ENCODE data around the gene KLHL5. TPM values are rescaled to one million over a fixed set of nuclear protein-coding genes. Genes with fewer than 3 reads are reported as not detected.

Gene KLHL5
- total RNA-seq, 2 donors from 2014 or later, result 5.9 to 14.5 TPM

DNA sequence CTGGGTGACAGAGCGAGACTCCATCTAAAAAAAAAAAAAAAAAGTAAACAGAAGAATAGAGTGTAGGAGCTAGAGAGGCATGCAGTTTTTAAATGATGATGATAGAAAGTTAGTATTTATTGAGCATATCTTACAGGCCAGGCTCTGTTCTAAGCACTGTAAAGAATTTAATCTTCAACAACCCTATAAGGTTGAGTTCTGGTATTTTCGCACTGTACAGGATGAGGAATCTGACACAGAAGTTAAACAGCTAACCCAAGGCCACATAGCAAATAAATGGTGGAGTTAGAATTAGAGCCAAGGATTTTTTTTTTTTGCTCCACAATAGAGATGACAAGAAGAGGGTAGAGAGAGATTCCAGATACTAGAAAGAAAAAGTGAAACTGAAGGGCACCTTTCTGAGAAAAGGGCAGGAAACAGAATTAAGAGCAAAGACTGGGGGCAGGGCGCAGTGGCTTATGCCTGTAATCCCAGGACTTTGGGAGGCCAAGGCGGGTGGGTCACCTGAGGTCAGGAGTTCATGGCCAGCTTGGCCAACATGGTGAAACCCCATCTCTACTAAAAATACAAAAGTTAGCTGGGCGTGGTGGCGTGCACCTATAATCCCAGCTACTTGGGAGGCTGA is 56.1 kb downstream of the KLHL5 start:
- Histone ChIP-seq H3K27ac (no peak overlapping the region), H3K9me3 (no peaks in the 10 kb centered on the region), H3K27me3 (no peaks in the 10 kb centered on the region), H3K4me1 (no peaks in the 10 kb centered on the region), H3K4me3 (no peak overlapping the region), H3K36me3 (replicated peaks in 1 of 2; ENCODE audit: insufficient read depth in 1 of 2, low read depth in 2 of 2) (no peaks in the 10 kb centered on the region)
- DNase-seq (no peak), ATAC-seq (no peak)
- intact Hi-C loops (cut with DNase I), result no loop called here
- WGBS, 2 donors, result 83 to 84% methylated on average over 6 of the region's 6 CpGs
- no peak for TF ChIP-seq POLR2A (IDR thresholded peaks at IDR 0.05)
- TF ChIP-seq, protein P1, sequence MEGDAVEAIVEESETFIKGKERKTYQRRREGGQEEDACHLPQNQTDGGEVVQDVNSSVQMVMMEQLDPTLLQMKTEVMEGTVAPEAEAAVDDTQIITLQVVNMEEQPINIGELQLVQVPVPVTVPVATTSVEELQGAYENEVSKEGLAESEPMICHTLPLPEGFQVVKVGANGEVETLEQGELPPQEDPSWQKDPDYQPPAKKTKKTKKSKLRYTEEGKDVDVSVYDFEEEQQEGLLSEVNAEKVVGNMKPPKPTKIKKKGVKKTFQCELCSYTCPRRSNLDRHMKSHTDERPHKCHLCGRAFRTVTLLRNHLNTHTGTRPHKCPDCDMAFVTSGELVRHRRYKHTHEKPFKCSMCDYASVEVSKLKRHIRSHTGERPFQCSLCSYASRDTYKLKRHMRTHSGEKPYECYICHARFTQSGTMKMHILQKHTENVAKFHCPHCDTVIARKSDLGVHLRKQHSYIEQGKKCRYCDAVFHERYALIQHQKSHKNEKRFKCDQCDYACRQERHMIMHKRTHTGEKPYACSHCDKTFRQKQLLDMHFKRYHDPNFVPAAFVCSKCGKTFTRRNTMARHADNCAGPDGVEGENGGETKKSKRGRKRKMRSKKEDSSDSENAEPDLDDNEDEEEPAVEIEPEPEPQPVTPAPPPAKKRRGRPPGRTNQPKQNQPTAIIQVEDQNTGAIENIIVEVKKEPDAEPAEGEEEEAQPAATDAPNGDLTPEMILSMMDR (IDR thresholded peaks at IDR 0.05), result no peak

DNA sequence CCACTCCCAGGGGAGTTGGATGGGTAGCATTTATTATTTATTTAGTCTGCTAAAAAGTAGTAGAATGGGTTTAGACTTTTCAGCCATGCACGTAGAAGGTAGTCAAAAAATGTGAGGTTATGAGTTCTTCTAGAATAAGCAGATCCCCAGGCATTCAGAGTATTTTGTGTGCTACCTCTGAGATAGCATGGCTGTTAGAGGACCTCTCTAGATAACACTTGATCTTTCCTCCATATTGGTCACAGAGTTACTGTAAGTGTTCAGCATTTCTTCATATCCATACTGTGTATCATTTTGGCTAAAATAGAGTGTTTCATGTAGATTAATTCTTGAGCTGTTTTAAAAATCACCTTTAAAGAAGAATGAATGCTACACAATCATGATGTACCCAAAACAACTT is 58.4 kb downstream of the KLHL5 start:
- intact Hi-C loops (cut with DNase I), result no loop called here
- no peak overlapping the region for H3K4me3 ChIP-seq
- H3K9me3 ChIP-seq, result no peaks in the 10 kb centered on the region
- no peak for TF ChIP-seq POLR2A (IDR thresholded peaks at IDR 0.05)
- TF ChIP-seq, protein P1 (IDR thresholded peaks at IDR 0.05), result no peak
- no peak overlapping the region for H3K27ac ChIP-seq
- no peaks in the 10 kb centered on the region for H3K27me3 ChIP-seq
- H3K4me1 ChIP-seq, result no peaks in the 10 kb centered on the region
- WGBS, 2 donors, result 90 to 100% methylated on average over 1 of the region's 1 CpG
- peaks cover 0 to 3% of the 10 kb centered on the region in 2 donors for H3K36me3 ChIP-seq (replicated peaks in 1 of 2; ENCODE audit: insufficient read depth in 1 of 2, low read depth in 2 of 2)
- DNase-seq, result no peak
- no peak for ATAC-seq

DNA sequence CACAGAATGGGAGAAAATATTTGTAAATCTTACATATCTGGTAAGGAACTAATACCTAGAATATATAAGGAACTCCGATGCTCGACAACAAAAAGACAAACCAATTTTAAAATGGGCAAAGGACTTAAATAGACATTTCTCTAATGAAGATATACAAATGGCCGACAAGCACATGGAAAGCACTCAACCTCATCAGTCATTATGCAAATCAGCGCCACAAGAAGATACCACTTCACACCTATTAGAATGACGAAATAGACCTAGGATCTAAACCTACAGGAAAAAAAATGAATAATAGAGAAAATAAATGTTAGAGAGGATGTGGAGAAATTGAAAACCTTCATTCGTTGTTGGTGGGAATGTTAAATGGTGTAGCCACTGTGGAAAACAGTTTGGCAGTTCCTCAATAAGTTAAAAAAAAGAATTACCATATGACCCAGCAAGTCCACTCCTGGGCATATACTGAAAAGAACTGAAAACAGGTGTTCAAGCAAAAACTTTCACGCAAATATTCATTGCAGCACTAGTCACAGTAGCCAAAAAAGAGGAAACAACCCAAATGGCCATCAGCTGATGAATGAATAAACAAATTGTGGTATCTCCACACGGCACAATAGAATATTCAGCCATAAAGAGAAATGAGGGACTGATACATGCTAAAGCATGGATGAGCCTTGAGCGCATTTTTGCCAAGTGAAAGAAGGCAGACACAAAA is 63.0 kb downstream of the KLHL5 start:
- H3K9me3 ChIP-seq, result no peaks in the 10 kb centered on the region
- H3K27ac ChIP-seq, result no peak overlapping the region
- no peak for DNase-seq
- intact Hi-C loops (cut with DNase I), result no loop called here
- no peak overlapping the region for H3K4me3 ChIP-seq
- ATAC-seq, result no peak
- no peaks in the 10 kb centered on the region for H3K27me3 ChIP-seq
- H3K4me1 ChIP-seq, result no peaks in the 10 kb centered on the region
- 83 to 86% methylated on average over 9 of the region's 9 CpGs for WGBS, 2 donors
- TF ChIP-seq, protein P1 (IDR thresholded peaks at IDR 0.05), result no peak
- no peak for TF ChIP-seq POLR2A (IDR thresholded peaks at IDR 0.05)
- peaks cover 0 to 3% of the 10 kb centered on the region in 2 donors for H3K36me3 ChIP-seq (replicated peaks in 1 of 2; ENCODE audit: insufficient read depth in 1 of 2, low read depth in 2 of 2)

DNA sequence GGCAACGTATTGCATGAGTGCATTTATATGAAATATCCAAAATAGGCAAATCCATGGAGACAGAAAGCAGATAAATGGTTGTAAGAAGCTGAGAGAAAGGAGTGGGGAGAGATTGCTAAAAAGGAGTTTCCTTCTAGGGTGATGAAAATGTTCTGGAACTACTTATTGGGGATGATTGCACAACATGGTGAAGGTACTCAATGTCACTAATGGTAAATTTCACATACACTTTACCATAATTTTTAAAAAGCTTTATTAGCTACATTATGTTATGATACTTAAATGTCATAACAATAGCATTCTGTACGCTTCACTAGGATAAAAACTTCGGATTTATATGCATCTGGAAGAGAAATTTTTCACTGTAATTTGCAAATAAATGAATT is 63.6 kb downstream of the KLHL5 start:
- peaks cover 0 to 3% of the 10 kb centered on the region in 2 donors for H3K36me3 ChIP-seq (replicated peaks in 1 of 2; ENCODE audit: insufficient read depth in 1 of 2, low read depth in 2 of 2)
- no peaks in the 10 kb centered on the region for H3K4me1 ChIP-seq
- intact Hi-C loops (cut with DNase I), result no loop called here
- no peaks in the 10 kb centered on the region for H3K9me3 ChIP-seq
- ATAC-seq (no peak), DNase-seq (no peak)
- no peaks in the 10 kb centered on the region for H3K27me3 ChIP-seq
- WGBS, 2 donors, result 81 to 85% methylated on average over 3 of the region's 3 CpGs
- TF ChIP-seq, protein P1 (IDR thresholded peaks at IDR 0.05), result no peak
- no peak for TF ChIP-seq POLR2A (IDR thresholded peaks at IDR 0.05)
- H3K4me3 ChIP-seq, result no peak overlapping the region
- no peak overlapping the region for H3K27ac ChIP-seq

Measured in body of pancreas (tissue), 4 donors.